Natural killer cell treated with Interleukin-12 subunit alpha and Interleukin-12 subunit beta and Interleukin-15 and Interleukin-18, amount 100 ng/mL, for 72 hours (primary cell): Measurements from ENCODE around the gene SLC25A13. TPM values are rescaled to one million over a fixed set of nuclear protein-coding genes. Genes with fewer than 3 reads are reported as not detected.
"Not testable (repeated sequence)": the region's sequence is repeated elsewhere in the genome, so short reads cannot be mapped to it uniquely, and the experiment has no call there.

Experiments used
- ATAC-seq, 2 donors: fragments of 150-1000 bp; cut with Tn5 transposase in 1 of 2; sonication (Bioruptor Pico), chemical (Tn5 transposase) in 1 of 2; 2 replicates each; pipeline ENCODE4 v1.10.0; 2021
- DNase-seq: peaks from one replicate; pipeline ENCODE4 v3.0.0; 2022; ENCODE audit warnings: low spot score
- H3K27ac Mint-ChIP-seq, 2 donors: 1 replicate in 1 of 2; 2 replicates in 1 of 2; pipeline ENCODE4 v1.8.0; 2022; ENCODE audit warnings: mixed read lengths in 2 of 2, mild to moderate bottlenecking in 1 of 2, moderate library complexity in 1 of 2
- H3K27me3 Mint-ChIP-seq, 2 donors: 1 replicate in 1 of 2; 2 replicates in 1 of 2; pipeline ENCODE4 v1.8.0; 2022; ENCODE audit warnings: mixed read lengths in 2 of 2
- H3K36me3 Mint-ChIP-seq: one replicate; pipeline ENCODE4 v1.8.0; 2022; ENCODE audit warnings: mixed read lengths
- H3K4me1 Mint-ChIP-seq, 2 donors: 1 replicate in 1 of 2; 2 replicates in 1 of 2; pipeline ENCODE4 v1.8.0; 2022; ENCODE audit warnings: low read depth in 2 of 2, mixed read lengths in 2 of 2, mild to moderate bottlenecking in 1 of 2
- H3K4me3 Mint-ChIP-seq: one replicate; pipeline ENCODE4 v1.8.0; 2022; ENCODE audit warnings: mixed read lengths
- H3K9me3 Mint-ChIP-seq: 2 replicates; pipeline ENCODE4 v1.8.0; 2022; ENCODE audit warnings: mixed read lengths
- total RNA-seq, 2 donors: library from RNA; stranded (reverse); gene quantifications; one replicate each; pipeline ENCODE4 v1.2.3, GENCODE V29; 2022

Gene SLC25A13
- total RNA-seq, 2 donors from 2014 or later = 15.9 to 17.0 TPM

DNA sequence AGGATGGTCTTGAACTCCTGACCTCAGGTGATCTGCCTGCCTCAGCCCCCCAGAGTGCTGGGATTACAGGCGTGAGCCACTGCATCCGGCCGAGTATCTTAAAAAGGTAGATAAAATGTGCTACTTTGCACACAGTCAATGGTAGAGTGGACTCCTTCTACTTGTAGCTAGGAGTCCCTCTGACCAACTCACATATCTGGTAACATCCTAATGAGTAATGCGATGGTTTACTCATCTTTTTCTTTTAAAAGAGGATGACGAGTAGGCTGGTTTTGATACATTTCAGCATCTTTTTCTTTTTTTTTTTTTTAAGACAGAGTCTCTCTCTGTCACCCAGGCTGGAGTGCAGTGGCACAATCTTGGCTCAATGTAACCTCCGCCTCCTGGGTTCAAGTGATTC, 167.4 kb downstream of the SLC25A13 start:
- not testable (repeated sequence) for H3K4me1 Mint-ChIP-seq, H3K27me3 Mint-ChIP-seq, DNase-seq, H3K9me3 Mint-ChIP-seq, H3K4me3 Mint-ChIP-seq, H3K36me3 Mint-ChIP-seq, H3K27ac Mint-ChIP-seq
- peak in 1 of 2 donors; percentile 33 for ATAC-seq

DNA sequence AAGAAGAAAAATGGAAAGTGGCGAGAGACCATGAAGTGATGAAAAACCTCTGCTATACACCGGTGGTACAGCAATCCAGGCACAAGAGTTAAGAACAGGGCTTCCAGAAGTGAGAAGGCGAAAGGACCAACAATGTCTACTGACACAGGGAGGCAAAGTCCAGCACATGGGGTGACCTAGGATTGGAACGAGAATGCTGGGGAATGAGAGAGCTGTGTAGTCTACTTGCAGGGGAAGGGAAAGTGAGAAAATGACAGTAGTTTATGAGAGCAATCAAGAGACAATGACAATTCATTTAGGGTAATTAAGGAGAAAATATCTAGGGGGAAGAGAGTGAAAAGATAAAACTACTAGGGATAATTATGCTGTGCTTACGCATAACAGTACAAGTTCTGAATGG, 169.2 kb downstream of the SLC25A13 start:
- no peak overlapping the region for H3K4me3 Mint-ChIP-seq
- H3K27ac Mint-ChIP-seq = no peak overlapping the region
- DNase-seq (no peak), ATAC-seq (no peak)
- H3K36me3 Mint-ChIP-seq = no peaks in the 10 kb centered on the region
- no peaks in the 10 kb centered on the region for H3K4me1 Mint-ChIP-seq
- H3K9me3 Mint-ChIP-seq = no peaks in the 10 kb centered on the region
- H3K27me3 Mint-ChIP-seq = no peaks in the 10 kb centered on the region

DNA sequence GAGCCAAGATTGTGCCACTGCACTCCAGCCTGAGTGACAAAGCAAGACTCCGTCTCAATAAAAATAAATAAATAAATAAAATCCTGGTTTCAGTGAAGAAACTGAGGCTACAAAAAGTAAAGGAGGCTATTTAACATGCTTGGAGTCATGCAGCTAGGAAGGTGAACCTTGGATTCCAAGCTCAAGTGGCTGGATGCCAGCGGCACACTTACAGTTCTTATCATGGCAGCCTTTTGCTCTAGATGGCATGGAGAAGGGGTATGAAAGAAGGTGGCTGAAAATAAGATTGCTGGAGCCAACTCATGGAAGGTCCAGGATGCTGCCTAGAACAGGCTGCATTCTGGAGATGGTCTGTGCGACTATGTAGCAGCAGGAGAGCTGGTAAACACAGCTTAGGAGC, 170.0 kb downstream of the SLC25A13 start:
- no peaks in the 10 kb centered on the region for H3K4me1 Mint-ChIP-seq
- H3K9me3 Mint-ChIP-seq = no peaks in the 10 kb centered on the region
- no peak for ATAC-seq
- no peak for DNase-seq
- no peaks in the 10 kb centered on the region for H3K36me3 Mint-ChIP-seq
- no peak overlapping the region for H3K27ac Mint-ChIP-seq
- H3K27me3 Mint-ChIP-seq = no peaks in the 10 kb centered on the region
- no peak overlapping the region for H3K4me3 Mint-ChIP-seq

DNA sequence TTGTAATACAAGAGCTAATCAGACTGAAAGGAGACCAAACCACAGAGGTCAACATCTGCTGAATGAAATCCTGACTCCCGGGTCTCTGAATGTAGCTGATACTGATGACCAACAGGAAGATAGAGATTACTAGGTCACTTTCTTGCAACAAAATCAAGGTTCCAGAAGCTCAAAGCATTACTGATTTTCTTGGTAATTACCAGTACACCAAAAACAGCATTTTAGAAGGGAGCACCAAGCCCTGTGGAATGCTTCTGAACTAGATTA, 177.7 kb downstream of the SLC25A13 start:
- H3K9me3 Mint-ChIP-seq = no peaks in the 10 kb centered on the region
- H3K27ac Mint-ChIP-seq = no peak overlapping the region
- no peak for DNase-seq

DNA sequence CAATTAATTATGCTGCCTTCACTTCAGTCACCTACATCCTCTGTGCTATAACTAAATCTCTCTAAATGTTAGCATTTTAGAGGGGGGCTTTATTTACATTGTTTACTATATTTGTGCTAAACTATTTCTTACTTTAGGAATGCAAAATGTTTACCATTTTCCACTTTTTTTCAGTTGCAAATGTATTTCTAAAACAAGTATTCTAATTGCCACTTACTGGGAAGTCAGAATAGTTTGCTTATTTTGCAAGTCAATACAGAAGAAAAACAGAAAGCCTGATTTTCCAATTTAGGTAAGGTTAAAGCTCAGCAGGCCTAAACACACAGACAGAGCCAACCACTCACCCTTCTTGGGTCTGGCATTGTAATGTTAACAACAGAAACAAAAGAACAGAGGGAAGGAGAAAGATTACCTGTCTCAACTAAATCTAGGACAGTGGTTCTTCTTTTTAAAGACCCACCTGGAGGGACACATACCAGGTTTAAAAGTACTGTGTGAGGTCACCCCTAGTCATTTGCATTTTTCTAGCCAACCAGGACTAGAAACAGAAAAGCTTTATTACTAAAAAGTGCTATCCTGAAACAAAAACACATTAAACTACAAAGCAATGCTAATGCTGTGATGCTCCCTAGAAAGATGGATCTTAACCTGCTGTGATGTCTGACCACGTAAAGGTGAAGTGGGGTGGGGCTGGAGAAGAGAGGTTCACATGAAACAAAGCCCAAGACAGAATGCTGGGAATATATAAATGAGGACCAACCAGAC, 178.2 kb downstream of the SLC25A13 start:
- Mint-ChIP-seq H3K27ac (no peak overlapping the region), H3K27me3 (no peaks in the 10 kb centered on the region), H3K4me3 (no peak overlapping the region), H3K9me3 (no peaks in the 10 kb centered on the region), H3K36me3 (peaks cover 17% of the 10 kb centered on the region), H3K4me1 (no peaks in the 10 kb centered on the region)
- no peak for ATAC-seq
- DNase-seq = no peak

More for the DNA sequence above, 177.7 kb downstream of the SLC25A13 start:
- H3K4me1 Mint-ChIP-seq = no peaks in the 10 kb centered on the region
- H3K36me3 Mint-ChIP-seq = peaks cover 17% of the 10 kb centered on the region
- no peak overlapping the region for H3K4me3 Mint-ChIP-seq
- no peak for ATAC-seq
- H3K27me3 Mint-ChIP-seq = no peaks in the 10 kb centered on the region

DNA sequence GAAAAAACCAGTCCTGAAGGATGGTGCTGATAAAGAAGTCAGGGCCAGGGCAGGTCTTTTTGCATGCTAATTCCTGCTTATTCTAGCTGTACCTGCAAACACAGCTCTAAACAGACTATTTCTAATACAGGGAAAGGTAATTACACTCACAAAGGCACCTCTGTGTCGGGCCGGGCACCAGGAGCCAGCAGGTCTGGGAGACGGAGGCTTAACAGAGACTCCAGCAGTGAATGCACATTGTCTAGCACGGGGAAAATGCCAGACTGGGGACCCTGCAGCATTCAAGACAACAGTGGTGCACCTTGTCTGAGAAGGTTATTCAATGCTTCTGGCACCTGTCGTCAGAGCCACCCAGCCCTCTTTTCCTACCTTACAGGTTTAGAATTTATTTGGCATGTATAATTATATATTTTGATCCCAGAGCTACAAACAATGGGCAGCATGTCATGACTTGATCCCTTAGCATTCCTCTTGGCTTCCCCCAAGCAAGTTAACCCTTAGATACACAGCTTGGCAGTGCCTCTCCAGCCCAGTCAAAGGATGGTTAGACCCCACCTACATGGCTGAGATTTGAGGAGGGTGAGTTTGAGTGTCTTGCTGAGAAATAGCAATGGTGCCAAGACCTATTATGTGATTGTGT, 185.2 kb downstream of the SLC25A13 start:
- ATAC-seq = no peak
- Mint-ChIP-seq H3K27ac (no peak overlapping the region), H3K36me3 (peaks cover 14% of the 10 kb centered on the region), H3K9me3 (no peaks in the 10 kb centered on the region), H3K27me3 (no peaks in the 10 kb centered on the region), H3K4me3 (no peak overlapping the region), H3K4me1 (no peaks in the 10 kb centered on the region)
- DNase-seq = no peak

DNA sequence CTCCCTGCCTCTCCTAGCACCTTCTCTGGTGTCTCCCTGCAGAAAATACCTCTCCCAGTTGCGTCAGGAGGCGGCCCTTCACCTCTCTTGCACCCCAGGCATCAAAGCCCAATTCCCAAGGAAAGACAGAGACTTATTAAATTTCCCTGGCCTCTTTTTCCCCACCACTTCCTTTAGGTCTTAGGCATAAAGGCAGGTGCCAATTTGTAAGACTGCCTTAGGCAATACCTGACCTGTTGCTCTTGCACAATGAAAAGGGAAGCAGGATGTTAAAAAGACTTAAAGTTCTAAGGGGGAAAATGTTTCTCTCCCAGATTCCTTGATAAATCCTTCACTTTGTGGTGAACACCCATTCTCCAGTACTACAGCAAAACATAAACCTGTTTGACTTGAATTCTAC, 186.7 kb downstream of the SLC25A13 start:
- Mint-ChIP-seq H3K27ac (no peak overlapping the region), H3K27me3 (no peaks in the 10 kb centered on the region), H3K4me1 (no peaks in the 10 kb centered on the region), H3K36me3 (peaks cover 6% of the 10 kb centered on the region), H3K9me3 (no peaks in the 10 kb centered on the region), H3K4me3 (no peak overlapping the region)
- ATAC-seq = no peak
- no peak for DNase-seq

DNA sequence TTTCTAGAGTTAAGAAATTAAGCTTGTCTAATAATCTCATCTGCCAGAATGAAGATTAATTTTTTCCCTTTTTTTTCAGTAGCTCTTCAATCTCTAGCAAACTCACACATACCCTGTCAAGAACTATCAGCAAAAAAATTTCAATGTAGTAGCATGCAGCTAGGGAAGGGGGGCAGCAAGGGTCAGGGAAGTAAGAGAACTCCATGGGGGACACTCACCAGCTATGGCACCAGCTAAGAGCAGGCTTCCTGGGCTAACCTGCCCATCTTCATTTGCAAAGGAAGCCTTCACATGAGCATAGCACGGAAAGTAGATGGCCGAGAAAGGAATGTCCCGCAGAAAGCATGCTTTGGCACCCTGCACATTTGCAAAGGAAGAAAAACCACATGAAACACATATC, 190.4 kb downstream of the SLC25A13 start:
- ATAC-seq = no peak
- no peak for DNase-seq
- H3K27ac Mint-ChIP-seq = no peak overlapping the region
- H3K36me3 Mint-ChIP-seq = peaks cover 6% of the 10 kb centered on the region
- no peaks in the 10 kb centered on the region for H3K9me3 Mint-ChIP-seq
- no peaks in the 10 kb centered on the region for H3K27me3 Mint-ChIP-seq
- no peak overlapping the region for H3K4me3 Mint-ChIP-seq
- H3K4me1 Mint-ChIP-seq = no peaks in the 10 kb centered on the region

DNA sequence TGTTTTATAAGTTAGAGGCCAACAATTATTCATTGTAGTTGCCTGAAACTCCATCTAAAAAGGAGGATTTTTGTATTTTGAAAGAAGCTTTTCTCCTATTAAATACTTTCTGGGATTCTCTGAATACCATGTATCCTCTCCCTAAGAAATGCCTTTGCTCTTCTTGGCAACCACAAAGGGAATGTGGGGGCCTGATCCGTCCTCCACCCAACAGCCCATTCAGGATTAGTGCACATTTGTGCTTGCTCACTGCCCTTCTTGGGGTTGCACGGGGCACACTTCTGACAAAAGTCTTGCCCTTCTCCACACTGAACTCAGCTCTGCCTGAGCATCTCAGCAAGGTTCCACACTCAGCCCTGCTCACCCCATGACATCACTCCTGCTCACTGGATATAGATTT, 194.2 kb downstream of the SLC25A13 start:
- no peak for ATAC-seq
- H3K27me3 Mint-ChIP-seq = no peaks in the 10 kb centered on the region

DNA sequence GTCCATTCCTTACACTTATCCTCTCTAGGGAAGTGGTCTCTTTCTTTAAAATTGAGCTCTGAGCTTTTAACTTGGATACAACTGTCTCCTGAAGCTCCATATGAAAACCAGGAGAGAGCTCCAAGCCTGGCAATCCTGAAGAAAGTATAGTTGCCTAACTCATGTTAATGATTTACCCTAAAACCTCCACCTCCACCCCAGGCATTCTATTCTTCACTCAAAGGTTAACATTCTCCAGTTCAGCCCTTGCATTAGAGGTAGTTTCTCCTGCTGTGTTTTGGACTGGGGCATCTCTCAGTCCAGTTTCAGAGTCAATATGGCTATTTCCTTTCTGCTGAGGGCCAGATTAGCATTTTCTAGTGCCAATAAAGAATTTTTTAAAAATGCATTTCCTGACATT, 195.5 kb downstream of the SLC25A13 start:
- Mint-ChIP-seq H3K9me3 (no peaks in the 10 kb centered on the region), H3K27me3 (no peaks in the 10 kb centered on the region), H3K4me1 (peaks cover 0 to 10% of the 10 kb centered on the region in 2 donors), H3K4me3 (no peak overlapping the region), H3K36me3 (peaks cover under 1% of the 10 kb centered on the region), H3K27ac (no peak overlapping the region)
- DNase-seq (no peak), ATAC-seq (no peak)

More for the DNA sequence above, 194.2 kb downstream of the SLC25A13 start:
- Mint-ChIP-seq H3K36me3 (no peaks in the 10 kb centered on the region), H3K4me3 (no peak overlapping the region), H3K9me3 (no peaks in the 10 kb centered on the region), H3K4me1 (peaks cover 0 to 5% of the 10 kb centered on the region in 2 donors), H3K27ac (no peak overlapping the region)
- no peak for DNase-seq

DNA sequence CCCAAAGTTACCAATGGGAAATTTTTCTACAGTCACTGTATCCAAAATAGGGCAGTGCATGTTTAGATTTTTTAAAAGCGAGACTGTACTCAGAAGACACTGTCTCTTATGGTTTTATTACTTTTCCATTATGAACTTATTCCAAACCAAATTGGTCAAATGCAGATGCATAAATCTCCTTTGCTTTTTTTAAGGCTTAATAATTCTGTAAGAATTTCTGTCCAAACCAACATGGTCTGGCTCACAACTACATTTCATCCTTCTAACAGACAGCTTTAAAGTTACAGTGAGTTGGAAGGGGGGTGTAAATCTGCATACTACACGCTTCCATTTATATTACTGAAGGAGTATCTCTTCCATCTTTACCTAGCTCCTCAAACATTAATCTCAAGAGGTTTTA, 199.2 kb downstream of the SLC25A13 start:
- Mint-ChIP-seq H3K9me3 (no peaks in the 10 kb centered on the region), H3K27me3 (no peaks in the 10 kb centered on the region), H3K4me1 (peaks cover 0 to 16% of the 10 kb centered on the region in 2 donors), H3K4me3 (no peak overlapping the region), H3K27ac (no peak overlapping the region), H3K36me3 (peaks cover 8% of the 10 kb centered on the region)
- DNase-seq (no peak), ATAC-seq (no peak)

DNA sequence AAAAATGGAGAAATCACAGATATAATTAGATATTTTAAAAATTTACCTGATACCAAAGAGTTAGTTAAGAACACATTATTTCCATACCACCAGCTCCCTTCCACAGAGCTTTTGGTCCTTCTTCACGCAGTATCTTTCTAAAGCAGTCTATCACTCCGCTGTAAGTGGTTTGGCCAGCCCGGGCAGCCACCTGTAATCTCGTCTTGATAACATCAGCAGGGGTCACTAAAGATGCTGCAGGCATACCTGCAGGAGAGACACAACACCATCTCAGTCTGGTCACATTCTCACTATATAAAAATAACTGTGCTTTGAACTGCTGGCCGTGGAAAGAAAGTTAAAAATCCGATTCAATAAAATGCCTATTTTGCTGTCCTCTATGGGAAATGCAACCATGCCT, 200.1 kb downstream of the SLC25A13 start:
- no peak overlapping the region for H3K4me3 Mint-ChIP-seq
- DNase-seq (no peak), ATAC-seq (no peak)
- H3K27ac Mint-ChIP-seq = peak overlapping the region in 1 of 2 donors; percentile 9
- peaks cover 0 to 16% of the 10 kb centered on the region in 2 donors for H3K4me1 Mint-ChIP-seq
- H3K36me3 Mint-ChIP-seq = peaks cover 8% of the 10 kb centered on the region
- no peaks in the 10 kb centered on the region for H3K9me3 Mint-ChIP-seq
- H3K27me3 Mint-ChIP-seq = no peaks in the 10 kb centered on the region

DNA sequence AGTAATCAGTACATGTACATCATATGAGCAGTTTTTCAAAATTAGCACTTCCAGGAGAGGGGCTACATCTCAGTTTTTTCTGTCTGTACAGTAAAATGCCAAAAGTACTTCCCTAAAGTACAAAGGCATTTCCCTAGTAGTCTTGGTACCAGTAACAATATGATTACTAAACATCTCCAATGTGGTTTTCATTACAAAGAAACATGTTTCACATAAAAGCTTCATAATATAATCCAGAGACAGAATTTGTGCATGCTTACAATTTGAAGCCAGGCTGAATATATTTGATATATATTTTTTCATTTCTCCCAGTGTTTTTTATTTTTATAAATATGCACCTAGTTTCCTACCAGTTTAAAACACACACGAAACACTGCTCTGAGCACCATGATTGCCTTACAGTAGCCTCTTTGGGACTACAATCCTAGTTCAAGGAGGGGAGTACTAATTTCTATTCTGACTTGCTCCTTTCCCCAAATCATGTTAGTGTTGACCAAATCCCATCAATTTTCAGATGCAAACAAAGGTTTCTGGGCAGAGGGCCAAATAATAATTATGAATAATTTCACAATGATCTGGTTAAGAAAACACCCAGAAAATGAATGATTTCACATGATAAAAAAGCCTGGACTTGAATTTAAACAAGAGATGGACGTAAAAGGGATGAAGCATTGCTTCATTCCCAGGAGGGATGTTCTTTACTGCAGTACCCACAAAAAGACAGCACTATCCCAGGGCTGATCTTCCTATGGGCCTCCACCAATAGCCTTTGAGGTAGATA, 201.3 kb downstream of the SLC25A13 start:
- H3K27me3 Mint-ChIP-seq = no peaks in the 10 kb centered on the region
- peaks cover 0 to 16% of the 10 kb centered on the region in 2 donors for H3K4me1 Mint-ChIP-seq
- H3K4me3 Mint-ChIP-seq = no peak overlapping the region
- DNase-seq (no peak), ATAC-seq (no peak)
- no peaks in the 10 kb centered on the region for H3K9me3 Mint-ChIP-seq
- peaks cover 8% of the 10 kb centered on the region for H3K36me3 Mint-ChIP-seq
- no peak overlapping the region for H3K27ac Mint-ChIP-seq

DNA sequence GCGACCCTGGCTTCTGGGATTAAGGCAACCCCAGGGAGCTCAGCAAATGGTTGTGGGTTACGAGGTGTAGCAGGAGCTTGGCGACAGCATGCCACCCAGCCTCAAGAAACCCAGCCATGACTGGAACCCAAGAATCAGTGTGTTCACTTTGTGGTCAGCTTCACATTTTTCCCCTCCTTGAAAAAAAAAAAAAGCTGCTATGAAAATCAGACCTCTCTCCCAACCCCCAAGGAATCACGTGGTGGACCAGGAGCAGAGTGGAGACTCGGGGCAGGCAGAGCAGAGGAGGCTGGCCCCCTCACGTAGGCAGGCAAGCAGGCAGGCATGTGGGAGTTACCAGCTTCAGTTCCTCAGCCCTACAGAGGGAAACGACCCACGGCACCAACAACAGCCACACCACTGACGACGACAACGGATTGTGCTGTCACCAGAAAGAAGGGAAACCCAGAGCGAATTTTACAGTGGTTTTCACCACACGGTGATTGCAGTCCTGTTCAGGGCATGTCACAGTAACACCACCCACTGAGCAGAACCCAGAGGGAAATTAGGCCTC, 203.4 kb downstream of the SLC25A13 start:
- Mint-ChIP-seq H3K36me3 (peaks cover 8% of the 10 kb centered on the region), H3K4me1 (peaks cover 0 to 16% of the 10 kb centered on the region in 2 donors), H3K4me3 (no peak overlapping the region), H3K27me3 (no peaks in the 10 kb centered on the region), H3K9me3 (no peaks in the 10 kb centered on the region), H3K27ac (no peak overlapping the region)
- DNase-seq (no peak), ATAC-seq (peak in 1 of 2 donors; percentile 81)
